Trophoblast cell (in vitro differentiated cells and primary cell): ENCODE measurements around the gene SFMBT1.

Experiments
- DNase-seq, 2 donors: peaks; one replicate each; pipeline ENCODE4 v3.0.0-alpha.2; 2016
- H2AFZ ChIP-seq: 2 replicates; pipeline ENCODE4 v1.6.1; 2013; ENCODE audit warnings: low read length, moderate library complexity, mild to moderate bottlenecking; ENCODE audit not compliant: insufficient read depth, poor library complexity
- H2AK5ac ChIP-seq: 2 replicates; pipeline ENCODE4 v1.6.1; 2013; ENCODE audit warnings: mild to moderate bottlenecking, low read length
- H2BK120ac ChIP-seq: 2 replicates; pipeline ENCODE4 v1.6.1; 2013; ENCODE audit warnings: low read length, mild to moderate bottlenecking, moderate library complexity; ENCODE audit not compliant: insufficient read depth, poor library complexity
- H2BK12ac ChIP-seq: 2 replicates; pipeline ENCODE4 v1.6.1; 2013; ENCODE audit warnings: mild to moderate bottlenecking, low read length, moderate library complexity
- H2BK5ac ChIP-seq: 2 replicates; pipeline ENCODE4 v1.6.1; 2013; ENCODE audit warnings: low read length, low read depth, moderate library complexity, mild to moderate bottlenecking; ENCODE audit not compliant: poor library complexity
- H3K14ac ChIP-seq: 2 replicates; pipeline ENCODE4 v1.6.1; 2013; ENCODE audit warnings: mild to moderate bottlenecking, low read length
- H3K18ac ChIP-seq: 2 replicates; pipeline ENCODE4 v1.6.1; 2013; ENCODE audit warnings: mild to moderate bottlenecking, low read length
- H3K23ac ChIP-seq: 2 replicates; pipeline ENCODE4 v1.6.1; 2013; ENCODE audit warnings: low read length
- H3K27ac ChIP-seq: 2 replicates; pipeline ENCODE4 v1.5.1; 2013; ENCODE audit warnings: low read depth, mild to moderate bottlenecking, inconsistent platforms, low read length, moderate library complexity
- H3K27me3 ChIP-seq: 2 replicates; pipeline ENCODE4 v1.6.1; 2013; ENCODE audit warnings: inconsistent platforms, mild to moderate bottlenecking, low read length, moderate library complexity; ENCODE audit not compliant: insufficient read depth
- H3K36me3 ChIP-seq, 2 experiments: 1 replicate in 1 of 2; 2 replicates in 1 of 2; pipeline ENCODE4 v1.6.1; 2013; ENCODE audit warnings: low read length in 2 of 2, mild to moderate bottlenecking in 2 of 2, moderate library complexity in 1 of 2; ENCODE audit not compliant: insufficient read depth in 2 of 2, control insufficient read depth in 1 of 2
- H3K4ac ChIP-seq: 2 replicates; pipeline ENCODE4 v1.6.1; 2013; ENCODE audit warnings: low read depth, mild to moderate bottlenecking, low read length, moderate library complexity
- H3K4me1 ChIP-seq, 2 experiments: 1 replicate in 1 of 2; 2 replicates in 1 of 2; pipeline ENCODE4 v1.6.1; 2013; ENCODE audit warnings: low read length in 2 of 2, mild to moderate bottlenecking in 2 of 2, moderate library complexity in 1 of 2; ENCODE audit not compliant: insufficient read depth in 2 of 2, control insufficient read depth in 1 of 2
- H3K4me2 ChIP-seq: 2 replicates; pipeline ENCODE4 v1.6.1; 2013; ENCODE audit warnings: inconsistent platforms, mild to moderate bottlenecking, low read length, moderate library complexity
- H3K4me3 ChIP-seq: 2 replicates; pipeline ENCODE4 v1.5.1; 2013; ENCODE audit warnings: mild to moderate bottlenecking, low read depth, low read length, inconsistent platforms
- H3K79me1 ChIP-seq: one replicate; pipeline ENCODE4 v1.6.1; 2013; ENCODE audit warnings: low read length
- H3K79me2 ChIP-seq: 2 replicates; pipeline ENCODE4 v1.6.1; 2013; ENCODE audit warnings: low read length, mild to moderate bottlenecking; ENCODE audit not compliant: control insufficient read depth, insufficient read depth, poor library complexity
- H3K9ac ChIP-seq: 2 replicates; pipeline ENCODE4 v1.6.1; 2013; ENCODE audit warnings: mild to moderate bottlenecking, low read length
- H3K9me3 ChIP-seq: 2 replicates; pipeline ENCODE4 v1.6.1; 2013; ENCODE audit warnings: low read depth, mild to moderate bottlenecking, control low read depth, inconsistent platforms, low read length; ENCODE audit not compliant: insufficient read depth
- H4K12ac ChIP-seq: 2 replicates; pipeline ENCODE4 v1.6.1; 2013; ENCODE audit warnings: low read depth, mild to moderate bottlenecking, low read length, moderate library complexity
- H4K8ac ChIP-seq: 2 replicates; pipeline ENCODE4 v1.6.1; 2013; ENCODE audit warnings: low read depth, mild to moderate bottlenecking, low read length, moderate library complexity
- H4K91ac ChIP-seq: one replicate; pipeline ENCODE4 v1.6.1; 2013; ENCODE audit warnings: low read depth, mild to moderate bottlenecking, low read length, moderate library complexity
- WGBS: extraction: QIAGEN DNeasy Blood & Tissue Kit; methylation state at CpG from one replicate; pipeline ENCODE4 v1.1.7; 2013; ENCODE audit warnings: missing lambda C conversion rate; ENCODE audit not compliant: insufficient read length, insufficient coverage; ENCODE audit errors: extremely low coverage; 5-methylcytosine and 5-hydroxymethylcytosine counted together

SFMBT1 gene

DNA sequence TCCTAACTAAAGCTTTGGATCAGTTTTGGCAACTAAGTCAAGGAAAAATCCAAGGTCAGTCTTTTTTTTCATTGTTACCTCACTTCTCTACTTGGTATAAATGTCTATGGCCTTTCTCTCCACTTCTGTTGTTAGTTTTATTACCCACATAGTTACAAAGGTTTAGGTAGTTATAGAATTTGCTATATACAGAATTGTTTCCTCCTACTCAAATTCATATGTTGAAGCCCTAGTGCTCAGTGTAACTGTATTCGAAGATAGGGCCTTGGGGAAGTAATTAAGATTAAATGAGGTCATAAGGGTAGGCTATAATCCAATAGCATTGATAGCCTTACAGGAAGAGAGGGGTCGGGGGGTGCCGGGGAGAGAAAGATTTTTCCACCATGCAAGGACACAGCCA, 128.8 kb downstream of the SFMBT1 start:
- no peak overlapping the region for H2AFZ ChIP-seq
- no CpG with 5 or more reads among the region's 3 CpGs for WGBS
- H3K4ac ChIP-seq: no peak overlapping the region
- no peaks in the 10 kb centered on the region for H3K79me2 ChIP-seq
- no peak overlapping the region for H3K23ac ChIP-seq
- H3K4me1 ChIP-seq: no peaks in the 10 kb centered on the region
- no peak overlapping the region for H3K4me3 ChIP-seq
- no peak overlapping the region for H2AK5ac ChIP-seq
- H4K91ac ChIP-seq: no peak overlapping the region
- no peaks in the 10 kb centered on the region for H3K79me1 ChIP-seq
- no peak overlapping the region for H2BK120ac ChIP-seq
- no peak overlapping the region for H3K27ac ChIP-seq
- H3K18ac ChIP-seq: no peak overlapping the region
- no peaks in the 10 kb centered on the region for H3K27me3 ChIP-seq
- no peak overlapping the region for H3K9ac ChIP-seq
- H4K12ac ChIP-seq: no peak overlapping the region
- no peak overlapping the region for H2BK5ac ChIP-seq
- no peak overlapping the region for H4K8ac ChIP-seq
- H3K4me2 ChIP-seq: no peak overlapping the region
- H2BK12ac ChIP-seq: no peak overlapping the region
- H3K9me3 ChIP-seq: no peaks in the 10 kb centered on the region
- DNase-seq: no peak
- H3K36me3 ChIP-seq: no peaks in the 10 kb centered on the region
- H3K14ac ChIP-seq: no peak overlapping the region

DNA sequence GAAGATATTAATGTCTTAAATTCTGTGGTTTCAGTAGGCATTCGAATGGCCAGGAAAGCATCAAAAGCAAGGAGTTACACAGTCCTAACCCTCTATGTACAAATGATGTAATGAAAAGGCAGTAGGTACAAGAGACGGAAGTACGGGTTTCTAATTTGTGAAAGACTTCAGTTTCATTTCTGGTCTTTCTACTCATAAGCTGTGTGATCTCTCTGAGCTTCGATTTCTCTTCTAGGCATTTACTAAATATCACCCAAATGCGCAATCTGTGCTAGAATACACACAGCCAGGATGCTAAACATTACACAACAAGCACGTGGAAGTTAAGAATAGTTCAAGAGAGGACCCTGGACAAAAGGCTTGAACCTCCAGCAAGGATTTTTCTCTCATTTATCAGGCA, 130.6 kb downstream of the SFMBT1 start:
- Histone ChIP-seq H4K8ac (no peak overlapping the region), H3K4me2 (no peak overlapping the region), H3K27me3 (no peaks in the 10 kb centered on the region), H2AFZ (no peak overlapping the region), H2BK12ac (no peak overlapping the region), H3K36me3 (peaks cover 0 to 1% of the 10 kb centered on the region in 2 experiments), H3K79me1 (no peaks in the 10 kb centered on the region), H4K91ac (no peak overlapping the region), H4K12ac (no peak overlapping the region), H3K4me3 (no peak overlapping the region), H3K18ac (no peak overlapping the region), H3K4ac (no peak overlapping the region), H3K4me1 (no peaks in the 10 kb centered on the region), H3K9ac (no peak overlapping the region), H3K14ac (no peak overlapping the region), H3K27ac (no peak overlapping the region), H2AK5ac (no peak overlapping the region), H2BK5ac (no peak overlapping the region), H2BK120ac (no peak overlapping the region), H3K23ac (no peak overlapping the region), H3K9me3 (no peaks in the 10 kb centered on the region), H3K79me2 (no peaks in the 10 kb centered on the region)
- DNase-seq: no peak
- no CpG with 5 or more reads among the region's 6 CpGs for WGBS

DNA sequence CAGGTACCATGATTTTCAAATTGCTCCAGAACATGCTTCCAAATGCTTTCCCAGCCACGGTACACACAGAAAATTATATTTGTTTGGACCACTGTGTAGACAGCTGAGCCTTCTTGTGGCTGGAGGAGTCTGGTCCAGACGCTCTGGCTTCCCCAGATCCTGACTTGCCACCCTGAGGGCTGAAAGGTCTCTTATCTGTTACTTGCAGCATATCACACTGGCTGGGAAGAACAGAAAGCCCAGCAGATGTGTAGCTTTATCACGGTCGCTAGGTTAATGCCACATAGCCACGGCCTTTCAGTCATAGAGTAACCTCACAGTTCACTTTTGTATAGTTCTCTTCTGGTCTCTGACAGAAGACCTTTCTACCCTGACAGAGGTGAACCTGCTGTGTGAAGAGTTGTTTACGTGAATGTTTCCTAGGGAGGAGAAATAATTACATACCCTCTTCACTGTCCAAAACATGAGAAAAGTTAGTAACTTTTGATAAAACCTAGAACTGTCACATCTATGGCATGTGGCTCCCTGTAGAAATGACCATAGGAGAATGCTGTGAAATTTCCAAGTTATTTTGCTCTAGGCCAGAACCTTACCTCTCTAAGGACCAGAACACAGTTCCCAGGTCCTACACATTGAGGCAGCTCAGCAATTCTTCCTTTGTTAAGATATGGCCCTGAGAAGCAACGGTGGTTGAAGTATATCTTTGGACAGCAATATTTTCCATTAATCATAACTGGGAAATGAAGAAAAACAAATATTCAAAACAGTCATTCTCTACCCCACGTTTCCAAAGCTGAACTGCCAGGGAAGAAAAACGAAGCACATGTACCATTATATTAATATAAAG, 132.8 kb downstream of the SFMBT1 start:
- no peak overlapping the region for H2BK12ac ChIP-seq
- H3K36me3 ChIP-seq: peaks cover 0 to 1% of the 10 kb centered on the region in 2 experiments
- no peaks in the 10 kb centered on the region for H3K4me1 ChIP-seq
- no peak overlapping the region for H3K4me3 ChIP-seq
- H3K4ac ChIP-seq: no peak overlapping the region
- H2BK120ac ChIP-seq: no peak overlapping the region
- DNase-seq: peak; percentile 88 to 95
- no peak overlapping the region for H4K12ac ChIP-seq
- WGBS: no CpG with 5 or more reads among the region's 9 CpGs
- no peak overlapping the region for H2BK5ac ChIP-seq
- no peak overlapping the region for H3K27ac ChIP-seq
- H3K18ac ChIP-seq: no peak overlapping the region
- H3K79me2 ChIP-seq: no peaks in the 10 kb centered on the region
- no peak overlapping the region for H4K8ac ChIP-seq
- H3K14ac ChIP-seq: no peak overlapping the region
- H3K9ac ChIP-seq: no peak overlapping the region
- no peaks in the 10 kb centered on the region for H3K79me1 ChIP-seq
- no peak overlapping the region for H4K91ac ChIP-seq
- no peaks in the 10 kb centered on the region for H3K9me3 ChIP-seq
- no peak overlapping the region for H2AFZ ChIP-seq
- no peaks in the 10 kb centered on the region for H3K27me3 ChIP-seq
- H3K4me2 ChIP-seq: no peak overlapping the region
- H3K23ac ChIP-seq: no peak overlapping the region
- no peak overlapping the region for H2AK5ac ChIP-seq

DNA sequence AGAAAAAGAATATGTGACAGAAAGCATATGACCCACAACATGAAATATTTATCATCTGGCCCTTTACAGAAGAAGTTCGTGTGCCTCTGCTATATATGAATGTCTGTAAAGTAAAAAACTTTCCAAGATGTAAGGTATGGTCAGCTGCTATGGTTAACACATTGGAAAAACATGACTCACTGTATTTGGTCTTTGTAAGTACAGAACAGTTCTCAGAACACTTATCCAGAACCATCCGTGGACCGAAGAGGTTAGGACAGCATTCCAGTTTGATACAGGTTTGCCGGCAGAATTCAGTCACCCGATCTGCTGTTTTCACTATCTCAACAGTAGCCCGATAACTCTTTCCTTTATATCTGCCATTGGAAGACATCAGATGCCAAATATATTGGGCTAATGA, 135.1 kb downstream of the SFMBT1 start:
- H2AK5ac ChIP-seq: no peak overlapping the region
- peak in 1 of 2 donors; percentile 66 for DNase-seq
- H3K36me3 ChIP-seq: peaks cover 0 to 1% of the 10 kb centered on the region in 2 experiments
- H3K18ac ChIP-seq: no peak overlapping the region
- H3K4me1 ChIP-seq: no peaks in the 10 kb centered on the region
- no peak overlapping the region for H4K12ac ChIP-seq
- no peak overlapping the region for H3K23ac ChIP-seq
- H3K27ac ChIP-seq: no peak overlapping the region
- H3K4me2 ChIP-seq: no peak overlapping the region
- H3K79me1 ChIP-seq: no peaks in the 10 kb centered on the region
- no peak overlapping the region for H2BK120ac ChIP-seq
- no peak overlapping the region for H3K4me3 ChIP-seq
- no peak overlapping the region for H2BK12ac ChIP-seq
- no peak overlapping the region for H3K4ac ChIP-seq
- no peaks in the 10 kb centered on the region for H3K9me3 ChIP-seq
- no CpG with 5 or more reads among the region's 6 CpGs for WGBS
- H3K9ac ChIP-seq: no peak overlapping the region
- no peak overlapping the region for H4K8ac ChIP-seq
- no peaks in the 10 kb centered on the region for H3K27me3 ChIP-seq
- H2BK5ac ChIP-seq: no peak overlapping the region
- H2AFZ ChIP-seq: no peak overlapping the region
- no peaks in the 10 kb centered on the region for H3K79me2 ChIP-seq
- no peak overlapping the region for H4K91ac ChIP-seq
- no peak overlapping the region for H3K14ac ChIP-seq
